Spleen (tissue), 11 donors: Measurements from ENCODE around the gene USP5. TPM values are rescaled to one million over a fixed set of nuclear protein-coding genes. Genes with fewer than 3 reads are reported as not detected.
"Not testable (repeated sequence)": the region's sequence is repeated elsewhere in the genome, so short reads cannot be mapped to it uniquely, and the experiment has no call there.

Experiments
- DNase-seq: peaks from one replicate; pipeline ENCODE4 v3.0.0-alpha.2; 2020
- H3K27ac ChIP-seq, 8 donors: fragments of 200-600 bp; sonication (generic) in 7 of 8; 1 replicate in 4 of 8; 2 replicates in 4 of 8; pipeline versions ENCODE4 v1.5.0 to v1.8.0; 2016 to 2021; ENCODE audit warnings: inconsistent platforms in 4 of 8, mild to moderate bottlenecking in 4 of 8, moderate library complexity in 1 of 8
- H3K27me3 ChIP-seq, 7 donors: fragments of 200-600 bp; sonication (generic) in 6 of 7; replicated peaks in 1 of 7; 1 replicate in 4 of 7; 2 replicates in 3 of 7; pipeline versions ENCODE4 v1.5.0 to v1.8.0; 2016 to 2021; ENCODE audit warnings: inconsistent platforms in 3 of 7, mild to moderate bottlenecking in 1 of 7
- H3K36me3 ChIP-seq, 6 donors: fragments of 200-600 bp; sonication (generic) in 5 of 6; 1 replicate in 4 of 6; 2 replicates in 2 of 6; pipeline versions ENCODE4 v1.5.0 to v1.8.0; 2016 to 2021; ENCODE audit warnings: inconsistent platforms in 2 of 6
- H3K4me1 ChIP-seq, 6 donors: fragments of 200-600 bp; sonication (generic) in 5 of 6; 1 replicate in 3 of 6; 2 replicates in 3 of 6; pipeline versions ENCODE4 v1.5.0 to v1.8.0; 2016 to 2021; ENCODE audit warnings: inconsistent platforms in 3 of 6
- H3K4me3 ChIP-seq, 8 donors: fragments of 200-600 bp; sonication (generic) in 7 of 8; 1 replicate in 4 of 8; 2 replicates in 4 of 8; pipeline versions ENCODE4 v1.5.0 to v1.8.0; 2016 to 2021; ENCODE audit warnings: inconsistent platforms in 4 of 8, mild to moderate bottlenecking in 4 of 8, moderate library complexity in 2 of 8
- H3K9me3 ChIP-seq, 8 donors: fragments of 200-600 bp; sonication (generic) in 7 of 8; 1 replicate in 4 of 8; 2 replicates in 4 of 8; pipeline versions ENCODE4 v1.5.0 to v1.8.0; 2016 to 2021; ENCODE audit warnings: inconsistent platforms in 4 of 8
- CTCF ChIP-seq, 11 experiments: fragments of 200-600 bp in 7 of 11; fragments of 450-650 bp in 4 of 11; sonication (generic) in 4 of 11; IDR thresholded peaks in 8 of 11; conservative IDR thresholded peaks in 3 of 11; 1 replicate in 7 of 11; 2 replicates in 4 of 11; pipeline versions ENCODE4 v1.4.0 to v1.8.0; 2016 to 2021; ENCODE audit warnings: antibody characterized with exemption in 11 of 11, inconsistent platforms in 4 of 11, mild to moderate bottlenecking in 1 of 11
- POLR2A ChIP-seq, 3 donors: fragments of 450-650 bp; IDR thresholded peaks; one replicate each; pipeline ENCODE4 v1.5.1; 2017; ENCODE audit warnings: antibody characterized with exemption in 3 of 3, mild to moderate bottlenecking in 1 of 3
- POLR2AphosphoS5 ChIP-seq, 3 donors: sonication (generic); formaldehyde crosslinking; IDR thresholded peaks; one replicate each; pipeline ENCODE4 v1.5.1; 2017; ENCODE audit warnings: antibody characterized with exemption in 3 of 3
- WGBS, 5 donors: extraction: QIAGEN DNeasy Blood & Tissue Kit in 3 of 5; methylation state at CpG; one replicate each; pipeline versions ENCODE4 v1.1.5 to v1.1.7; 2013 to 2018; 5-methylcytosine and 5-hydroxymethylcytosine counted together
- intact Hi-C: fragments of 100-400 bp; cut with DNase I; formaldehyde crosslinking; loops from one replicate; pipeline ENCODE4 v1.15.0; 2023; ENCODE audit warnings: low total_unique reads
- polyA plus RNA-seq, 3 donors: library from polyadenylated mRNA; stranded (reverse); fragments of 200-250 nt; gene quantifications; one replicate each; pipeline ENCODE4 v1.2.1, GENCODE V29; 2013
- total RNA-seq, 7 donors: library from RNA; depleted of rRNA in 3 of 7; stranded (reverse); fragments of >200 nt in 3 of 7; fragmentation: NEBNext Ultra II Directional in 4 of 7; extraction: Animal tissue kit (Norgen Biotek cat#: 25700) in 4 of 7; gene quantifications; one replicate each; pipeline versions ENCODE4 v1.1.0 to v1.2.1, GENCODE V29; 2016 to 2021
- donor health status: healthy with polysubstance abuse.
- donor health status: DM: no; HTN: no; CAD: no; lungs with moderate emphysema.
- donor health status: DM: no; HTN: no; CAD: no.
- donor health status: Bipolar disorder and iron deficiency.
- donor health status: healthy.
- donor health status: DM: no; HTN: no; CAD: no.
- donor health status: DM: yes; HTN: yes; CAD: no.

Gene USP5
- total and polyA plus RNA-seq, 10 donors = 23.1 to 62.4 (median 40.8) TPM

- intact Hi-C loops = loop anchor here (10.0 kb wide), 1 partner anchor 102 kb away; no protein-coding TSS in a partner anchor
- Histone ChIP-seq H3K27ac (no peak overlapping the region), H3K4me3 (no peak overlapping the region), H3K4me1 (peaks cover 0 to 16% (median 8%) of the 10 kb centered on the region in 6 donors), H3K27me3 (no peaks in the 10 kb centered on the region), H3K36me3 (peaks cover under 1 to 83% (median 75%) of the 10 kb centered on the region in 6 donors), H3K9me3 (no peaks in the 10 kb centered on the region)
- DNase-seq = no peak
- 91 to 96% (median 95%) methylated on average over 11 of the region's 11 CpGs for WGBS, 5 donors
- TF ChIP-seq POLR2A (IDR thresholded peaks at IDR 0.05) = no peak
- no peak for TF ChIP-seq CTCF (IDR thresholded peaks at IDR 0.05 in 8 of 11, conservative IDR thresholded peaks at IDR 0.05 in 3 of 11)
- TF ChIP-seq POLR2AphosphoS5 (IDR thresholded peaks at IDR 0.05) = no peak
Observed at GRCh38 chr12:6863033-6863432, 11.1 kb downstream of the USP5 start.

- Histone ChIP-seq H3K9me3 (no peaks in the 10 kb centered on the region), H3K36me3 (peaks cover 0 to 75% (median 68%) of the 10 kb centered on the region in 6 donors), H3K27ac (no peak overlapping the region), H3K4me3 (no peak overlapping the region), H3K27me3 (no peaks in the 10 kb centered on the region), H3K4me1 (peaks cover 7 to 23% (median 15%) of the 10 kb centered on the region in 6 donors)
- intact Hi-C loops = loop anchor here (10.0 kb wide), 1 partner anchor 101 kb away; no protein-coding TSS in a partner anchor
- DNase-seq = peak; percentile 69
- TF ChIP-seq CTCF (IDR thresholded peaks at IDR 0.05 in 8 of 11, conservative IDR thresholded peaks at IDR 0.05 in 3 of 11) (no peak), POLR2AphosphoS5 (IDR thresholded peaks at IDR 0.05) (no peak), POLR2A (IDR thresholded peaks at IDR 0.05) (no peak)
- WGBS, 5 donors = 94 to 99% (median 95%) methylated on average over 12 to 16 of the region's 16 CpGs
Observed at GRCh38 chr12:6863586-6864321, 11.8 kb downstream of the USP5 start.

GRCh38 chr12:6865307-6865706 is 13.4 kb downstream of the USP5 start:
- intact Hi-C loops = loop anchor here (10.0 kb wide), 1 partner anchor 99 kb away; no protein-coding TSS in a partner anchor
- peaks cover 0 to 75% (median 63%) of the 10 kb centered on the region in 6 donors for H3K36me3 ChIP-seq
- 93 to 97% (median 95%) methylated on average over 5 of the region's 5 CpGs for WGBS, 5 donors

GRCh38 chr12:6866163-6866919 is 14.4 kb downstream of the USP5 start:
- no peak for TF ChIP-seq CTCF (IDR thresholded peaks at IDR 0.05 in 8 of 11, conservative IDR thresholded peaks at IDR 0.05 in 3 of 11)
- no peak for TF ChIP-seq POLR2A (IDR thresholded peaks at IDR 0.05)
- TF ChIP-seq POLR2AphosphoS5 (IDR thresholded peaks at IDR 0.05) = no peak
- Histone ChIP-seq H3K4me1 (peaks cover 21 to 49% (median 40%) of the 10 kb centered on the region in 6 donors), H3K36me3 (peaks cover 0 to 75% (median 62%) of the 10 kb centered on the region in 6 donors), H3K27me3 (no peaks in the 10 kb centered on the region), H3K27ac (peak overlapping the region in 7 of 8 donors; percentile 96 to 99 (median 98)), H3K9me3 (no peaks in the 10 kb centered on the region), H3K4me3 (peak overlapping the region in 5 of 8 donors; percentile 94 to 100 (median 99))
- peak; percentile 83 for DNase-seq
- WGBS, 5 donors = 79 to 87% (median 84%) methylated on average over 18 to 19 of the region's 19 CpGs
- intact Hi-C loops = loop anchor here (10.0 kb wide), 1 partner anchor 98 kb away; no protein-coding TSS in a partner anchor

More at GRCh38 chr12:6865307-6865706, 13.4 kb downstream of the USP5 start:
- DNase-seq, H3K9me3 ChIP-seq, H3K4me3 ChIP-seq, H3K27me3 ChIP-seq, H3K27ac ChIP-seq: not testable (repeated sequence)
- peaks cover 16 to 38% (median 30%) of the 10 kb centered on the region in 6 donors for H3K4me1 ChIP-seq
